ENCODE measurements around the gene PPP1R36.

- TF ChIP-seq SUZ12 (IDR thresholded peaks at IDR 0.05; ENCODE audit: low read length) (no peak), BACH1 (IDR thresholded peaks at IDR 0.05; ENCODE audit: low read length) (no peak), CTCF (IDR thresholded peaks at IDR 0.05; ENCODE audit: control extremely low read depth in 1 of 3, insufficient read depth in 1 of 3, low read depth in 1 of 3, low read length in 3 of 3) (no peak), GABPA (IDR thresholded peaks at IDR 0.05; ENCODE audit: borderline replicate concordance, insufficient read depth, low read length) (no peak), TCF12 (IDR thresholded peaks at IDR 0.05; ENCODE audit: low read depth, low read length) (no peak), MAFK (IDR thresholded peaks at IDR 0.05; ENCODE audit: low read depth, low read length) (no peak), EZH2 (IDR thresholded peaks at IDR 0.05; ENCODE audit: low read depth, low read length, severe bottlenecking) (no peak), POLR2A (IDR thresholded peaks at IDR 0.05; ENCODE audit: control extremely low read depth in 1 of 2, low read depth in 2 of 2, low read length in 2 of 2) (no peak)
Observed at GRCh38 chr14:64522591-64523355, 27.0 kb upstream of the PPP1R36 start.
